Mesenchymal stem cell (in vitro differentiated cells and primary cell): ENCODE results near the gene COQ9.
"Not testable (repeated sequence)": the region's sequence is repeated elsewhere in the genome, so short reads cannot be mapped to it uniquely, and the experiment has no call there.

Source experiments
- DNase-seq: peaks from one replicate; pipeline ENCODE4 v3.0.0-alpha.2; 2013
- H2AFZ ChIP-seq: one replicate; pipeline ENCODE4 v1.6.1; 2013; ENCODE audit warnings: low read depth, mild to moderate bottlenecking, control low read depth, inconsistent platforms, low read length, moderate library complexity
- H2AK5ac ChIP-seq: 2 replicates; pipeline ENCODE4 v1.6.1; 2013; ENCODE audit warnings: low read length, moderate library complexity, mild to moderate bottlenecking, inconsistent platforms; ENCODE audit not compliant: severe bottlenecking
- H2BK120ac ChIP-seq: one replicate; pipeline ENCODE4 v1.6.1; 2013; ENCODE audit warnings: low read depth, mild to moderate bottlenecking, inconsistent platforms, low read length, moderate library complexity
- H2BK12ac ChIP-seq, 2 experiments: one replicate each; pipeline ENCODE4 v1.6.1; 2013; ENCODE audit warnings: inconsistent platforms in 2 of 2, low read length in 2 of 2, mild to moderate bottlenecking in 2 of 2, moderate library complexity in 2 of 2, control low read depth in 1 of 2
- H2BK15ac ChIP-seq: one replicate; pipeline ENCODE4 v1.6.1; 2013; ENCODE audit warnings: mild to moderate bottlenecking, low read depth, inconsistent platforms; ENCODE audit not compliant: poor library complexity, severe bottlenecking
- H2BK5ac ChIP-seq: 2 replicates; pipeline ENCODE4 v1.6.1; 2013; ENCODE audit warnings: low read depth, mild to moderate bottlenecking, low read length, control low read depth, inconsistent platforms; ENCODE audit not compliant: poor library complexity, severe bottlenecking
- H3K14ac ChIP-seq, 2 experiments: one replicate each; pipeline ENCODE4 v1.6.1; 2013; ENCODE audit warnings: inconsistent platforms in 2 of 2, low read length in 2 of 2, control low read depth in 1 of 2, mild to moderate bottlenecking in 1 of 2, moderate library complexity in 1 of 2
- H3K18ac ChIP-seq, 2 experiments: one replicate each; pipeline ENCODE4 v1.6.1; 2013; ENCODE audit warnings: inconsistent platforms in 2 of 2, low read length in 2 of 2, control low read depth in 1 of 2, low read depth in 1 of 2, mild to moderate bottlenecking in 1 of 2
- H3K23ac ChIP-seq, 2 experiments: one replicate each; pipeline ENCODE4 v1.6.1; 2013; ENCODE audit warnings: inconsistent platforms in 2 of 2, low read length in 2 of 2, mild to moderate bottlenecking in 2 of 2, moderate library complexity in 2 of 2, control low read depth in 1 of 2
- H3K27ac ChIP-seq: 2 replicates; pipeline ENCODE4 v1.5.1; 2013; ENCODE audit warnings: mild to moderate bottlenecking, moderate library complexity, low read length, control low read depth, inconsistent platforms; ENCODE audit not compliant: poor library complexity, severe bottlenecking
- H3K27me3 ChIP-seq, 2 experiments: 2 replicates each; pipeline versions ENCODE4 v1.6.1 to v1.7.0; 2013; ENCODE audit warnings: low read length in 2 of 2, mild to moderate bottlenecking in 2 of 2, moderate library complexity in 2 of 2, control low read depth in 1 of 2, inconsistent platforms in 1 of 2; ENCODE audit not compliant: control insufficient read depth in 1 of 2, insufficient read depth in 1 of 2
- H3K36me3 ChIP-seq, 2 experiments: 2 replicates each; pipeline versions ENCODE4 v1.6.1 to v1.7.0; 2013; ENCODE audit warnings: low read length in 2 of 2, control low read depth in 1 of 2, inconsistent platforms in 1 of 2, low read depth in 1 of 2, mild to moderate bottlenecking in 1 of 2; ENCODE audit not compliant: insufficient read depth in 2 of 2, control insufficient read depth in 1 of 2
- H3K4ac ChIP-seq, 2 experiments: one replicate each; pipeline ENCODE4 v1.6.1; 2013; ENCODE audit warnings: inconsistent platforms in 2 of 2, low read length in 2 of 2, mild to moderate bottlenecking in 2 of 2, moderate library complexity in 2 of 2, control low read depth in 1 of 2, low read depth in 1 of 2
- H3K4me1 ChIP-seq: 2 replicates; pipeline ENCODE4 v1.6.1; 2013; ENCODE audit warnings: low read depth, low read length, control low read depth; ENCODE audit not compliant: control insufficient read depth, insufficient read depth
- H3K4me2 ChIP-seq: 2 replicates; pipeline ENCODE4 v1.6.1; 2013; ENCODE audit warnings: low read length, mild to moderate bottlenecking, inconsistent platforms; ENCODE audit not compliant: poor library complexity, severe bottlenecking
- H3K4me3 ChIP-seq, 2 experiments: 2 replicates each; pipeline versions ENCODE4 v1.5.1 to v1.7.0; 2013; ENCODE audit warnings: low read length in 2 of 2, mild to moderate bottlenecking in 2 of 2, control low read depth in 1 of 2, low read depth in 1 of 2; ENCODE audit not compliant: insufficient read depth in 1 of 2
- H3K79me1 ChIP-seq: replicated peaks from 2 replicates; pipeline ENCODE4 v1.6.1; 2013; ENCODE audit warnings: mild to moderate bottlenecking, control low read depth, low read length, inconsistent platforms; ENCODE audit not compliant: poor library complexity, severe bottlenecking
- H3K9ac ChIP-seq: 2 replicates; pipeline ENCODE4 v1.7.0; 2013; ENCODE audit warnings: mild to moderate bottlenecking, low read length, moderate library complexity
- H3K9me3 ChIP-seq: 2 replicates; pipeline ENCODE4 v1.7.0; 2013; ENCODE audit warnings: mild to moderate bottlenecking, low read length; ENCODE audit not compliant: control insufficient read depth
- H4K8ac ChIP-seq: one replicate; pipeline ENCODE4 v1.6.1; 2013; ENCODE audit warnings: inconsistent platforms, mild to moderate bottlenecking, low read length, moderate library complexity
- H4K91ac ChIP-seq: one replicate; pipeline ENCODE4 v1.6.1; 2013; ENCODE audit warnings: mild to moderate bottlenecking, low read length, inconsistent platforms
- WGBS: methylation state at CpG from one replicate; pipeline ENCODE4 v1.1.7; 2013; ENCODE audit warnings: mixed read lengths; 5-methylcytosine and 5-hydroxymethylcytosine counted together

COQ9 gene

DNA sequence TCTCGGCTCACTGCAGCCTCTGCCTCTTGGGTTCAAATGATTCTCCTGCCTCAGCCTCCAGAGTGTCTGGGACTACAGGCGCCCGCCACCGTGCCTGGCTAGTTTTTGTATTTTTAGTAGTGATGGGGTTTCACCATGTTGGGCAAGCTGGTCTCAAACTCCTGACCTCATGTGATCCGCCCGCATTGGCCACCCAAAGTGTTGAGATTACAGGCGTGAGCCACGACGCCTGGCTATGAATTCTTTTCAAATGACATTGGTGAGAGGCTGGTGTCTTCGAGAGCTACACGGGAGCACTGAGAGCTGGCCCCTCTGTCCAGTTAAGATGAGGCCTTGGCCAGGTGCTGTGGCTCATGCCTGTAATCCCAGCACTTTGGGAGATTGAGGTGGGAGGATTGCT is 52.7 kb downstream of the COQ9 start:
- not testable (repeated sequence) for DNase-seq, H3K36me3 ChIP-seq, H3K79me1 ChIP-seq, H2BK15ac ChIP-seq, H2BK5ac ChIP-seq, H3K23ac ChIP-seq, H2BK120ac ChIP-seq, H3K4ac ChIP-seq, H3K4me3 ChIP-seq, H3K27ac ChIP-seq, H3K4me2 ChIP-seq, H3K9ac ChIP-seq, H3K9me3 ChIP-seq, H4K91ac ChIP-seq, H2AK5ac ChIP-seq, H3K14ac ChIP-seq, H3K4me1 ChIP-seq, H2AFZ ChIP-seq
- 87% methylated on average over 11 of the region's 11 CpGs for WGBS
- Histone ChIP-seq H4K8ac (peak overlapping the region; percentile 38), H3K18ac (peak overlapping the region in 1 of 2 experiments; percentile 59), H3K27me3 (peaks cover 0 to 59% of the 10 kb centered on the region in 2 experiments), H2BK12ac (peak overlapping the region in 1 of 2 experiments; percentile 35)

DNA sequence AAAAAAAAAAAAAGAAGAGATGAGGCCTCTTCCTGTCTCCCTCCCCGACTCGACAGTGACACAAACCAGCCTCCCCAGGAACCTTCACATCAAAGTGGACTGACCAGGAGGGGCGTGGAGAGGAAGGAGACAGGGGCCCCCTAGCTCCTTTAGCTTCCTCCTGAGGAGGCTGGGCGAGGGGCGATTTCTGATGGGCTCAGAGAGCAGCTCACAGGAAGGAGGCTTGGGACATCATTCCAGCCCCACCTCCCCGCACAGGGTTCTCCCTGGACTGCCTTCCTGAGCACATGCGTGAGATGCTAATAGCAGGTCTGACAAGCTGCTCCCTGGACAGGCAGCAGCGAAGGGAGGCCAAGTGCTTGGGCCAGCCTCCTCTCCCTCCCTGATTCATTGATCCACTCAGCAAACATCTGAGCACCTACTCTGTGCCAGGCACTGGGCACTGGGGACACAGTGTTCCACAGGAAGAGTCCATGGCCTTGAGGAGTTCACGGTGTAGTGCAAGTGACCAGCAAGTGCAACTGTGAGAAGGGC is 53.4 kb downstream of the COQ9 start:
- 13% methylated on average over 7 of the region's 9 CpGs for WGBS
- peak overlapping the region in 1 of 2 experiments; percentile 2 for H2BK12ac ChIP-seq
- H4K91ac ChIP-seq, result peak overlapping the region; percentile 81
- no peak overlapping the region for H2BK120ac ChIP-seq
- H3K18ac ChIP-seq, result peak overlapping the region in 1 of 2 experiments; percentile 69
- no peak overlapping the region for H3K9ac ChIP-seq
- H3K23ac ChIP-seq, result no peak overlapping the region
- H3K79me1 ChIP-seq, result no peaks in the 10 kb centered on the region
- peak overlapping the region; percentile 42 for H2AFZ ChIP-seq
- no peak overlapping the region for H3K27ac ChIP-seq
- no peak overlapping the region for H2BK5ac ChIP-seq
- peak overlapping the region in 1 of 2 experiments; percentile 19 for H3K14ac ChIP-seq
- peak overlapping the region; percentile 31 for H4K8ac ChIP-seq
- H3K4me1 ChIP-seq, result no peaks in the 10 kb centered on the region
- H3K36me3 ChIP-seq, result no peaks in the 10 kb centered on the region
- H2BK15ac ChIP-seq, result no peak overlapping the region
- no peak overlapping the region for H3K4me3 ChIP-seq
- peaks cover 0 to 58% of the 10 kb centered on the region in 2 experiments for H3K27me3 ChIP-seq
- H3K4me2 ChIP-seq, result no peak overlapping the region
- no peak overlapping the region for H2AK5ac ChIP-seq
- H3K4ac ChIP-seq, result peak overlapping the region in 1 of 2 experiments; percentile 3
- peak; percentile 78 for DNase-seq
- H3K9me3 ChIP-seq, result no peaks in the 10 kb centered on the region

GRCh38 chr16:57501492-57501891 is 54.2 kb downstream of the COQ9 start:
- Histone ChIP-seq H3K14ac (no peak overlapping the region), H3K4me3 (no peak overlapping the region), H3K27me3 (peaks cover 0 to 63% of the 10 kb centered on the region in 2 experiments), H2AFZ (no peak overlapping the region), H3K4me1 (no peaks in the 10 kb centered on the region), H3K36me3 (no peaks in the 10 kb centered on the region), H3K4me2 (no peak overlapping the region), H3K9ac (no peak overlapping the region), H2BK120ac (peak overlapping the region; percentile 29), H2BK15ac (no peak overlapping the region), H3K18ac (no peak overlapping the region), H3K23ac (no peak overlapping the region), H3K4ac (no peak overlapping the region), H3K27ac (no peak overlapping the region), H2AK5ac (no peak overlapping the region), H3K79me1 (no peaks in the 10 kb centered on the region), H4K91ac (no peak overlapping the region), H3K9me3 (no peaks in the 10 kb centered on the region), H2BK5ac (no peak overlapping the region), H2BK12ac (peak overlapping the region in 1 of 2 experiments; percentile 81), H4K8ac (peak overlapping the region; percentile 33)
- 53% methylated on average over 7 of the region's 7 CpGs for WGBS
- no peak for DNase-seq

- no peak overlapping the region for H3K23ac ChIP-seq
- no peak overlapping the region for H2BK12ac ChIP-seq
- no peak overlapping the region for H2AK5ac ChIP-seq
- WGBS, result 57% methylated on average over 12 of the region's 12 CpGs
- H3K27me3 ChIP-seq, result peaks cover 0 to 70% of the 10 kb centered on the region in 2 experiments
- no peak overlapping the region for H3K14ac ChIP-seq
- no peaks in the 10 kb centered on the region for H3K79me1 ChIP-seq
- no peaks in the 10 kb centered on the region for H3K36me3 ChIP-seq
- H3K27ac ChIP-seq, result no peak overlapping the region
- H3K9me3 ChIP-seq, result no peaks in the 10 kb centered on the region
- H3K9ac ChIP-seq, result no peak overlapping the region
- DNase-seq, result no peak
- H3K4me2 ChIP-seq, result no peak overlapping the region
- H2BK15ac ChIP-seq, result no peak overlapping the region
- H2BK120ac ChIP-seq, result peak overlapping the region; percentile 27
- H4K91ac ChIP-seq, result no peak overlapping the region
- no peak overlapping the region for H3K18ac ChIP-seq
- H3K4me3 ChIP-seq, result no peak overlapping the region
- H4K8ac ChIP-seq, result no peak overlapping the region
- peaks cover 3% of the 10 kb centered on the region for H3K4me1 ChIP-seq
- H3K4ac ChIP-seq, result no peak overlapping the region
- H2BK5ac ChIP-seq, result no peak overlapping the region
- H2AFZ ChIP-seq, result no peak overlapping the region
These were observed 54.9 kb downstream of the COQ9 start for GRCh38 chr16:57502048-57502775.
